Skeletal muscle satellite cell (primary cell): ENCODE data around the gene MYO10.
A peak's percentile ranks its signal among the peaks of the same experiment; 100 is the strongest.

Experiments used
- H3K27me3 ChIP-seq: 2 replicates; pipeline ENCODE4 v1.7.0; 2013; ENCODE audit warnings: low read length; ENCODE audit not compliant: control insufficient read depth, insufficient read depth
- H3K36me3 ChIP-seq: 2 replicates; pipeline ENCODE4 v1.7.0; 2013; ENCODE audit warnings: mild to moderate bottlenecking, control low read depth, low read length; ENCODE audit not compliant: insufficient read depth
- H3K4me1 ChIP-seq: 2 replicates; pipeline ENCODE4 v1.7.0; 2013; ENCODE audit warnings: low read length; ENCODE audit not compliant: control insufficient read depth, insufficient read depth
- H3K4me2 ChIP-seq: 2 replicates; pipeline ENCODE4 v1.7.0; 2013; ENCODE audit warnings: mild to moderate bottlenecking, low read length
- H3K4me3 ChIP-seq: 2 replicates; pipeline ENCODE4 v1.7.0; 2013; ENCODE audit warnings: low read length
- H3K9ac ChIP-seq: 2 replicates; pipeline ENCODE4 v1.7.0; 2013; ENCODE audit warnings: mild to moderate bottlenecking, low read depth, low read length, moderate library complexity
- H3K9me3 ChIP-seq: replicated peaks from 2 replicates; pipeline ENCODE4 v1.7.0; 2013; ENCODE audit warnings: mild to moderate bottlenecking, control low read depth, low read length

Gene MYO10

GRCh38 chr5:16806711-16807546, 129.2 kb downstream of the MYO10 start:
- H3K9ac ChIP-seq, result no peak overlapping the region
- peaks cover 23% of the 10 kb centered on the region for H3K4me1 ChIP-seq
- no peaks in the 10 kb centered on the region for H3K36me3 ChIP-seq
- H3K9me3 ChIP-seq, result no peaks in the 10 kb centered on the region
- no peaks in the 10 kb centered on the region for H3K27me3 ChIP-seq
- H3K4me3 ChIP-seq, result no peak overlapping the region
- H3K4me2 ChIP-seq, result no peak overlapping the region

- peaks cover 23% of the 10 kb centered on the region for H3K4me1 ChIP-seq
- H3K4me3 ChIP-seq, result no peak overlapping the region
- no peaks in the 10 kb centered on the region for H3K27me3 ChIP-seq
- peak overlapping the region; percentile 8 for H3K9ac ChIP-seq
- no peaks in the 10 kb centered on the region for H3K36me3 ChIP-seq
- no peak overlapping the region for H3K4me2 ChIP-seq
- no peaks in the 10 kb centered on the region for H3K9me3 ChIP-seq
Measured at GRCh38 chr5:16805486-16805885, 130.6 kb downstream of the MYO10 start.

GRCh38 chr5:16803831-16804230, 132.3 kb downstream of the MYO10 start:
- no peaks in the 10 kb centered on the region for H3K36me3 ChIP-seq
- no peak overlapping the region for H3K4me3 ChIP-seq
- no peaks in the 10 kb centered on the region for H3K9me3 ChIP-seq
- H3K4me1 ChIP-seq, result peaks cover 15% of the 10 kb centered on the region
- no peak overlapping the region for H3K4me2 ChIP-seq
- no peaks in the 10 kb centered on the region for H3K27me3 ChIP-seq
- no peak overlapping the region for H3K9ac ChIP-seq

GRCh38 chr5:16800477-16800876, 135.6 kb downstream of the MYO10 start:
- Histone ChIP-seq H3K9ac (no peak overlapping the region), H3K4me3 (no peak overlapping the region), H3K4me2 (no peak overlapping the region), H3K36me3 (no peaks in the 10 kb centered on the region), H3K9me3 (no peaks in the 10 kb centered on the region), H3K27me3 (no peaks in the 10 kb centered on the region), H3K4me1 (peaks cover 16% of the 10 kb centered on the region)

GRCh38 chr5:16799796-16800195, 136.3 kb downstream of the MYO10 start:
- Histone ChIP-seq H3K9me3 (no peaks in the 10 kb centered on the region), H3K4me2 (no peak overlapping the region), H3K9ac (no peak overlapping the region), H3K27me3 (no peaks in the 10 kb centered on the region), H3K4me3 (no peak overlapping the region), H3K36me3 (no peaks in the 10 kb centered on the region), H3K4me1 (peaks cover 12% of the 10 kb centered on the region)

- Histone ChIP-seq H3K27me3 (no peaks in the 10 kb centered on the region), H3K4me1 (peaks cover 12% of the 10 kb centered on the region), H3K36me3 (peaks cover 6% of the 10 kb centered on the region), H3K9me3 (no peaks in the 10 kb centered on the region), H3K4me2 (no peak overlapping the region), H3K4me3 (no peak overlapping the region), H3K9ac (no peak overlapping the region)
Measured at GRCh38 chr5:16797951-16798350, 138.1 kb downstream of the MYO10 start.

GRCh38 chr5:16794269-16794913, 141.7 kb downstream of the MYO10 start:
- Histone ChIP-seq H3K27me3 (no peaks in the 10 kb centered on the region), H3K4me1 (peaks cover 15% of the 10 kb centered on the region), H3K9me3 (no peaks in the 10 kb centered on the region), H3K9ac (no peak overlapping the region), H3K4me2 (no peak overlapping the region), H3K36me3 (peaks cover 13% of the 10 kb centered on the region), H3K4me3 (no peak overlapping the region)

- peaks cover 13% of the 10 kb centered on the region for H3K36me3 ChIP-seq
- H3K9me3 ChIP-seq, result no peaks in the 10 kb centered on the region
- H3K27me3 ChIP-seq, result no peaks in the 10 kb centered on the region
- no peak overlapping the region for H3K4me3 ChIP-seq
- peaks cover 15% of the 10 kb centered on the region for H3K4me1 ChIP-seq
- no peak overlapping the region for H3K4me2 ChIP-seq
- H3K9ac ChIP-seq, result no peak overlapping the region
Measured at GRCh38 chr5:16792598-16793275, 143.4 kb downstream of the MYO10 start.

GRCh38 chr5:16791904-16792597, 144.0 kb downstream of the MYO10 start:
- Histone ChIP-seq H3K4me3 (no peak overlapping the region), H3K4me1 (peaks cover 15% of the 10 kb centered on the region), H3K36me3 (peaks cover 13% of the 10 kb centered on the region), H3K9ac (peak overlapping the region; percentile 34), H3K4me2 (no peak overlapping the region), H3K9me3 (no peaks in the 10 kb centered on the region), H3K27me3 (no peaks in the 10 kb centered on the region)

GRCh38 chr5:16791036-16791705, 144.9 kb downstream of the MYO10 start:
- peak overlapping the region; percentile 34 for H3K9ac ChIP-seq
- peaks cover 9% of the 10 kb centered on the region for H3K4me1 ChIP-seq
- peak overlapping the region; percentile 66 for H3K4me2 ChIP-seq
- no peak overlapping the region for H3K4me3 ChIP-seq
- no peaks in the 10 kb centered on the region for H3K27me3 ChIP-seq
- no peaks in the 10 kb centered on the region for H3K9me3 ChIP-seq
- H3K36me3 ChIP-seq, result peaks cover 13% of the 10 kb centered on the region

GRCh38 chr5:16788957-16789356, 147.1 kb downstream of the MYO10 start:
- H3K4me3 ChIP-seq, result no peak overlapping the region
- peaks cover 24% of the 10 kb centered on the region for H3K4me1 ChIP-seq
- H3K9me3 ChIP-seq, result no peaks in the 10 kb centered on the region
- no peaks in the 10 kb centered on the region for H3K27me3 ChIP-seq
- H3K4me2 ChIP-seq, result no peak overlapping the region
- H3K9ac ChIP-seq, result no peak overlapping the region
- H3K36me3 ChIP-seq, result peaks cover 8% of the 10 kb centered on the region
